NCI-H510A treated with DMSO at 0.1 percent for 48 hours (cell line): ENCODE data around the gene GALNT2.

Source experiments
- DNase-seq: peaks from one replicate; lab custom pipeline; 2025; lab: John Stamatoyannopoulos, UW

The GALNT2 gene

GRCh38 chr1:230321341-230321740, 254.3 kb downstream of the GALNT2 start:
- no peak for DNase-seq

GRCh38 chr1:230321741-230322420, 254.8 kb downstream of the GALNT2 start:
- no peak for DNase-seq

GRCh38 chr1:230322421-230322756, 255.4 kb downstream of the GALNT2 start:
- no peak for DNase-seq

- DNase-seq = no peak
These were observed 256.0 kb downstream of the GALNT2 start for GRCh38 chr1:230322967-230323547.

- DNase-seq = no peak
These were observed 256.6 kb downstream of the GALNT2 start for GRCh38 chr1:230323686-230324085.

- DNase-seq = no peak
These were observed 260.2 kb downstream of the GALNT2 start for GRCh38 chr1:230326971-230327891.

- DNase-seq = no peak
These were observed 260.9 kb downstream of the GALNT2 start for GRCh38 chr1:230327892-230328284.

- no peak for DNase-seq
These were observed 261.4 kb downstream of the GALNT2 start for GRCh38 chr1:230328342-230329015.

GRCh38 chr1:230330157-230330556, 263.1 kb downstream of the GALNT2 start:
- no peak for DNase-seq
